GM12878 (cell line): ENCODE measurements around the gene KLHL34. TPM values are rescaled to one million over a fixed set of nuclear protein-coding genes. Genes with fewer than 3 reads are reported as not detected.

Experiments
- ATAC-seq: fragments of 200-7000 bp; cut with Tn5 transposase; 3 replicates; pipeline ENCODE4 v1.9.1; 2020; ENCODE audit warnings: mild to moderate bottlenecking, moderate library complexity
- BruUV-seq: library from RNA; stranded (reverse); fragments of 400-500 nt; replicated peaks from 2 replicates; lab custom pipeline; 2021; lab: Mats Ljungman, UMichigan
- CTCF ChIA-PET: fragments of 300-600 bp; sonication (Branson Sonifier 250); formaldehyde crosslinking; extraction: SDS; loops from one replicate; lab custom pipeline; 2021; ENCODE audit warnings: inconsistent platforms; lab: Yijun Ruan, JAX
- POLR2A ChIA-PET: fragments of 350-600 bp; formaldehyde crosslinking; extraction: SDS; loops from one replicate; lab custom pipeline; 2021; ENCODE audit warnings: inconsistent platforms; lab: Charles Lee
- RAD21 ChIA-PET: fragments of 300-600 bp; sonication (Branson Sonifier 250); formaldehyde crosslinking; loops from one replicate; lab custom pipeline; 2023; ENCODE audit warnings: antibody characterized with exemption; ENCODE audit not compliant: unreplicated experiment; lab: Charles Lee
- SMC1A ChIA-PET: fragments of 300-600 bp; sonication (Branson Sonifier 250); formaldehyde crosslinking; loops from one replicate; lab custom pipeline; 2023; ENCODE audit not compliant: unreplicated experiment, uncharacterized antibody; lab: Charles Lee
- DNase-seq: peaks from one replicate; pipeline ENCODE4 v3.0.0-alpha.2; 2011; ENCODE audit warnings: low read depth, low spot score
- FAIRE-seq: peaks from 3 replicates; lab custom pipeline; 2011; peaks lifted over from hg19 to GRCh38; lab: Jason Lieb, UNC
- H2AFZ ChIP-seq: 2 replicates; pipeline ENCODE4 v1.6.0; 2011; ENCODE audit warnings: low read depth, low read length, control low read depth; ENCODE audit not compliant: control insufficient read depth
- H3K27ac ChIP-seq: 2 replicates; pipeline ENCODE4 v1.5.1; 2011; ENCODE audit warnings: control low read depth; ENCODE audit not compliant: control insufficient read depth, insufficient read depth
- H3K27me3 ChIP-seq, 2 experiments: replicated peaks in 1 of 2; 2 replicates each; pipeline versions ENCODE4 v1.6.0 to v1.6.1; 2011; ENCODE audit warnings: low read length in 1 of 2; ENCODE audit not compliant: control insufficient read depth in 2 of 2, insufficient read depth in 2 of 2
- H3K36me3 ChIP-seq, 2 experiments: 2 replicates each; pipeline ENCODE4 v1.5.1; 2011; ENCODE audit warnings: low read length in 1 of 2; ENCODE audit not compliant: control insufficient read depth in 2 of 2, insufficient read depth in 2 of 2
- H3K4me1 ChIP-seq: 2 replicates; pipeline ENCODE4 v1.6.1; 2011; ENCODE audit warnings: mild to moderate bottlenecking, low read length, moderate library complexity, mixed read lengths; ENCODE audit not compliant: control insufficient read depth, insufficient read depth
- H3K4me2 ChIP-seq: 2 replicates; pipeline ENCODE4 v1.6.0; 2011; ENCODE audit warnings: control low read depth; ENCODE audit not compliant: control insufficient read depth, insufficient read depth
- H3K4me3 ChIP-seq: fragments of 200-600 bp; sonication (generic); 2 replicates; pipeline ENCODE4 v1.5.1; 2016
- H3K79me2 ChIP-seq: 2 replicates; pipeline ENCODE4 v1.6.0; 2011; ENCODE audit warnings: low read length; ENCODE audit not compliant: control insufficient read depth, insufficient read depth
- H3K9ac ChIP-seq: 2 replicates; pipeline ENCODE4 v1.8.0; 2011; ENCODE audit warnings: low read length, control low read depth, mixed read lengths; ENCODE audit not compliant: control insufficient read depth, insufficient read depth
- H3K9me3 ChIP-seq: replicated peaks from 3 replicates; pipeline ENCODE4 v1.5.1; 2011; ENCODE audit warnings: mild to moderate bottlenecking, low read length; ENCODE audit not compliant: control insufficient read depth, insufficient read depth
- H4K20me1 ChIP-seq: 2 replicates; pipeline ENCODE4 v1.6.0; 2011; ENCODE audit not compliant: control insufficient read depth, insufficient read depth
- BACH1 ChIP-seq: fragments of 450-650 bp; IDR thresholded peaks from 2 replicates; pipeline ENCODE4 v1.6.1; 2017; ENCODE audit warnings: mild to moderate bottlenecking, borderline replicate concordance
- CREB1 ChIP-seq: IDR thresholded peaks from 2 replicates; pipeline ENCODE4 v1.6.1; 2012; ENCODE audit warnings: low read depth, mild to moderate bottlenecking, inconsistent platforms
- CREM ChIP-seq: IDR thresholded peaks from 2 replicates; pipeline ENCODE4 v1.6.1; 2014; ENCODE audit warnings: antibody characterized with exemption, low read depth
- GABPA ChIP-seq: IDR thresholded peaks from 2 replicates; pipeline ENCODE4 v1.6.1; 2014; ENCODE audit warnings: antibody characterized with exemption, low read depth, mild to moderate bottlenecking, inconsistent platforms
- JUNB ChIP-seq: IDR thresholded peaks from 2 replicates; pipeline ENCODE4 v1.6.1; 2016; ENCODE audit warnings: antibody characterized with exemption, mild to moderate bottlenecking
- PAX5 ChIP-seq: IDR thresholded peaks from 2 replicates; pipeline ENCODE4 v1.6.1; 2011; ENCODE audit warnings: low read depth, low read length, borderline replicate concordance
- RUNX3 ChIP-seq: IDR thresholded peaks from 2 replicates; pipeline ENCODE4 v1.6.1; 2012; ENCODE audit warnings: low read length, inconsistent platforms
- SMAD5 ChIP-seq: IDR thresholded peaks from 2 replicates; pipeline ENCODE4 v1.6.1; 2016; ENCODE audit warnings: antibody characterized with exemption, low read depth
- WRNIP1 ChIP-seq: IDR thresholded peaks from 2 replicates; pipeline ENCODE4 v1.6.1; 2011; ENCODE audit warnings: low read depth, low read length, improper control_type of control experiment, borderline replicate concordance
- ZSCAN29 ChIP-seq: fragments of 450-650 bp; IDR thresholded peaks from 2 replicates; pipeline ENCODE4 v1.6.1; 2017; ENCODE audit warnings: mild to moderate bottlenecking, moderate library complexity
- WGBS: methylation state at CpG from one replicate; pipeline ENCODE4 v1.1.6; 2016; ENCODE audit warnings: low lambda C conversion rate; ENCODE audit not compliant: insufficient replicate concordance, insufficient coverage; ENCODE audit errors: missing lambda C conversion rate; 5-methylcytosine and 5-hydroxymethylcytosine counted together
- in situ Hi-C: fragments of 300-500 bp; cut with MboI; formaldehyde crosslinking; loops from 9 replicates; pipeline ENCODE4 v1.14.3; 2018; ENCODE audit warnings: mixed read lengths
- intact Hi-C: fragments of 100-400 bp; cut with micrococcal nuclease; formaldehyde crosslinking; loops from one replicate; pipeline ENCODE4 v1.14.2; 2022; ENCODE audit not compliant: unreplicated experiment
- polyA plus RNA-seq, 11 experiments: library from polyadenylated mRNA; depleted of rRNA in 4 of 11; unstranded in 6 of 11; stranded (reverse) in 5 of 11; fragments of >200 nt; fragmentation: Nextera tagmentation in 4 of 11; fragmentation: Illumina TruSeq in 1 of 11; extraction: Ambion mirVana in 4 of 11; extraction: Trizol in 1 of 11; gene quantifications; 1 replicate in 1 of 11; 2 replicates in 10 of 11; pipeline versions ENCODE4 v1.2.1 to v1.2.3, GENCODE V29; 2011 to 2016; ENCODE audit warnings: inconsistent platforms in 2 of 11, missing spikeins in 2 of 11, low read depth in 1 of 11
- total RNA-seq, 4 experiments: library from RNA; depleted of rRNA in 3 of 4; stranded (reverse); fragments of >200 nt in 3 of 4; fragmentation: Illumina TruSeq in 1 of 4; extraction: Trizol in 1 of 4; gene quantifications; 2 replicates each; pipeline versions ENCODE4 v1.2.1 to v1.2.3, GENCODE V29; 2013 to 2021
- TF ChIP-seq, protein P1 (sequence below): IDR thresholded peaks from 2 replicates; pipeline ENCODE4 v1.6.1; 2012; ENCODE audit warnings: low read length, inconsistent platforms

KLHL34 gene
- total and polyA plus RNA-seq, 10 of the 15 experiments (the other 5 are each of a cell fraction or from before 2014, with no cell fraction given), result not detected

GRCh38 chrX:21705225-21705624, 47.1 kb upstream of the KLHL34 start:
- no peak overlapping the region for H3K4me3 ChIP-seq
- no peak overlapping the region for H2AFZ ChIP-seq
- H3K4me2 ChIP-seq, result no peak overlapping the region
- H3K27ac ChIP-seq, result no peak overlapping the region
- H3K36me3 ChIP-seq, result no peaks in the 10 kb centered on the region
- 15% methylated on average over 4 of the region's 4 CpGs for WGBS
- no TSS peak for BruUV-seq
- no peaks in the 10 kb centered on the region for H4K20me1 ChIP-seq
- no peaks in the 10 kb centered on the region for H3K27me3 ChIP-seq
- RAD21 ChIA-PET, result no interaction called here
- SMC1A ChIA-PET, result no interaction called here
- no peaks in the 10 kb centered on the region for H3K4me1 ChIP-seq
- H3K9me3 ChIP-seq, result no peaks in the 10 kb centered on the region
- no peak for DNase-seq
- in situ Hi-C loops (no loop called here), intact Hi-C loops (no loop called here)
- no peak for TF ChIP-seq CREB1
- no peak for TF ChIP-seq ZSCAN29
- TF ChIP-seq BACH1, result no peak
- no peak for TF ChIP-seq RUNX3
- no peak for TF ChIP-seq GABPA
- no peak for TF ChIP-seq CREM
- no peak for TF ChIP-seq SMAD5
- TF ChIP-seq PAX5, result no peak
- TF ChIP-seq JUNB, result no peak
- TF ChIP-seq, protein P1, sequence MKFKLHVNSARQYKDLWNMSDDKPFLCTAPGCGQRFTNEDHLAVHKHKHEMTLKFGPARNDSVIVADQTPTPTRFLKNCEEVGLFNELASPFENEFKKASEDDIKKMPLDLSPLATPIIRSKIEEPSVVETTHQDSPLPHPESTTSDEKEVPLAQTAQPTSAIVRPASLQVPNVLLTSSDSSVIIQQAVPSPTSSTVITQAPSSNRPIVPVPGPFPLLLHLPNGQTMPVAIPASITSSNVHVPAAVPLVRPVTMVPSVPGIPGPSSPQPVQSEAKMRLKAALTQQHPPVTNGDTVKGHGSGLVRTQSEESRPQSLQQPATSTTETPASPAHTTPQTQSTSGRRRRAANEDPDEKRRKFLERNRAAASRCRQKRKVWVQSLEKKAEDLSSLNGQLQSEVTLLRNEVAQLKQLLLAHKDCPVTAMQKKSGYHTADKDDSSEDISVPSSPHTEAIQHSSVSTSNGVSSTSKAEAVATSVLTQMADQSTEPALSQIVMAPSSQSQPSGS, result no peak
- no peak for TF ChIP-seq WRNIP1
- POLR2A ChIA-PET, result no interaction called here
- ATAC-seq, result no peak
- CTCF ChIA-PET, result no interaction called here
- H3K79me2 ChIP-seq, result no peaks in the 10 kb centered on the region
- no peak overlapping the region for H3K9ac ChIP-seq
- no peak for FAIRE-seq
